MCF 10A (cell line): Measurements from ENCODE around the gene CD164. TPM values are rescaled to one million over a fixed set of nuclear protein-coding genes. Genes with fewer than 3 reads are reported as not detected.
"Not testable (repeated sequence)": the region's sequence is repeated elsewhere in the genome, so short reads cannot be mapped to it uniquely, and the experiment has no call there.

Experiments used
- BruUV-seq: library from RNA; stranded (reverse); fragments of 400-500 nt; replicated peaks from 2 replicates; lab custom pipeline; 2021; lab: Mats Ljungman, UMichigan
- CTCF ChIA-PET: fragments of 300-600 bp; sonication (Branson Sonifier 250); formaldehyde crosslinking; extraction: SDS; loops from one replicate; lab custom pipeline; 2021; ENCODE audit warnings: antibody characterized with exemption, inconsistent platforms; lab: Yijun Ruan, JAX
- POLR2A ChIA-PET: fragments of 300-600, 350-650 bp; sonication (Branson Sonifier 250); formaldehyde crosslinking; extraction: SDS; loops from one replicate; lab custom pipeline; 2020; ENCODE audit warnings: antibody characterized with exemption, inconsistent platforms; lab: Yijun Ruan, JAX
- DNase-seq: peaks from one replicate; pipeline ENCODE4 v3.0.0-alpha.2; 2018; ENCODE audit not compliant: unreplicated experiment
- H3K27ac Mint-ChIP-seq: one replicate; pipeline ENCODE4 v1.8.0; 2022; ENCODE audit warnings: mild to moderate bottlenecking, low read depth, mixed read lengths; ENCODE audit not compliant: unreplicated experiment
- H3K27me3 Mint-ChIP-seq: one replicate; pipeline ENCODE4 v1.8.0; 2022; ENCODE audit warnings: mixed read lengths; ENCODE audit not compliant: insufficient read depth, unreplicated experiment
- H3K36me3 Mint-ChIP-seq: one replicate; pipeline ENCODE4 v1.8.0; 2022; ENCODE audit warnings: mild to moderate bottlenecking, moderate library complexity, mixed read lengths; ENCODE audit not compliant: insufficient read depth, unreplicated experiment
- H3K4me1 Mint-ChIP-seq: one replicate; pipeline ENCODE4 v1.8.0; 2022; ENCODE audit warnings: mixed read lengths; ENCODE audit not compliant: insufficient read depth, unreplicated experiment
- H3K4me3 Mint-ChIP-seq: one replicate; pipeline ENCODE4 v1.8.0; 2022; ENCODE audit warnings: mild to moderate bottlenecking, moderate library complexity, mixed read lengths; ENCODE audit not compliant: unreplicated experiment
- H3K9me3 Mint-ChIP-seq: one replicate; pipeline ENCODE4 v1.8.0; 2022; ENCODE audit warnings: mixed read lengths; ENCODE audit not compliant: unreplicated experiment
- CTCF ChIP-seq: fragments of 200-600 bp; IDR thresholded peaks from one replicate; pipeline ENCODE4 v1.8.0; 2022; ENCODE audit warnings: antibody characterized with exemption, mild to moderate bottlenecking; ENCODE audit not compliant: unreplicated experiment
- intact Hi-C: fragments of 100-400 bp; cut with micrococcal nuclease; formaldehyde crosslinking; loops from 2 replicates; pipeline ENCODE4 v1.14.1; 2022
- total RNA-seq: library from RNA; stranded (reverse); gene quantifications from 2 replicates; pipeline ENCODE4 v1.2.3, GENCODE V29; 2022

The CD164 gene
- total RNA-seq, 1 experiment from 2014 or later = 156 TPM

GRCh38 chr6:109339906-109340678, 42.2 kb downstream of the CD164 start:
- no peaks in the 10 kb centered on the region for H3K9me3 Mint-ChIP-seq
- no peak overlapping the region for H3K27ac Mint-ChIP-seq
- TF ChIP-seq CTCF = no peak
- no peak overlapping the region for H3K4me3 Mint-ChIP-seq
- DNase-seq = no peak
- no peaks in the 10 kb centered on the region for H3K27me3 Mint-ChIP-seq
- H3K4me1 Mint-ChIP-seq = peaks cover 8% of the 10 kb centered on the region
- intact Hi-C loops = no loop called here
- no peaks in the 10 kb centered on the region for H3K36me3 Mint-ChIP-seq
- ChIA-PET POLR2A (no interaction called here), CTCF (no interaction called here)
- no TSS peak for BruUV-seq

GRCh38 chr6:109336221-109336961, 45.9 kb downstream of the CD164 start:
- peak; percentile 89 for DNase-seq
- intact Hi-C loops = no loop called here

GRCh38 chr6:109333870-109334269, 48.4 kb downstream of the CD164 start:
- H3K27me3 Mint-ChIP-seq, H3K9me3 Mint-ChIP-seq, H3K27ac Mint-ChIP-seq, H3K4me3 Mint-ChIP-seq, H3K36me3 Mint-ChIP-seq, DNase-seq, CTCF ChIA-PET, intact Hi-C loops, POLR2A ChIA-PET, BruUV-seq: not testable (repeated sequence)
- peaks cover 13% of the 10 kb centered on the region for H3K4me1 Mint-ChIP-seq

More at GRCh38 chr6:109336221-109336961, 45.9 kb downstream of the CD164 start:
- no peak for TF ChIP-seq CTCF
- Mint-ChIP-seq H3K27ac (peak overlapping the region; percentile 7), H3K27me3 (no peaks in the 10 kb centered on the region), H3K36me3 (no peaks in the 10 kb centered on the region), H3K9me3 (no peaks in the 10 kb centered on the region), H3K4me3 (no peak overlapping the region), H3K4me1 (peaks cover 13% of the 10 kb centered on the region)
- no TSS peak for BruUV-seq
- ChIA-PET CTCF (interaction anchor here (0.7 kb wide), 1 partner anchor 106 kb away, joined by 4 read pairs; no protein-coding TSS in a partner anchor), POLR2A (interaction anchor here (0.8 to 1.1 kb wide), 2 partner anchors 15 to 85 kb away, joined by 3 to 4 read pairs; no protein-coding TSS in a partner anchor)

GRCh38 chr6:109332748-109333147, 49.5 kb downstream of the CD164 start:
- no peaks in the 10 kb centered on the region for H3K9me3 Mint-ChIP-seq
- H3K4me1 Mint-ChIP-seq = peaks cover 13% of the 10 kb centered on the region
- H3K36me3 Mint-ChIP-seq = no peaks in the 10 kb centered on the region
- TF ChIP-seq CTCF = no peak
- no peak for DNase-seq
- H3K4me3 Mint-ChIP-seq = no peak overlapping the region
- intact Hi-C loops = no loop called here
- ChIA-PET POLR2A (no interaction called here), CTCF (interaction anchor here (0.7 kb wide), 1 partner anchor 90 kb away, joined by 3 read pairs; no protein-coding TSS in a partner anchor)
- no TSS peak for BruUV-seq
- H3K27ac Mint-ChIP-seq = no peak overlapping the region
- H3K27me3 Mint-ChIP-seq = no peaks in the 10 kb centered on the region
